Muscle layer of colon (tissue), 2 donors: ENCODE results near the gene TMEM139.
"Not testable (repeated sequence)": the region's sequence is repeated elsewhere in the genome, so short reads cannot be mapped to it uniquely, and the experiment has no call there.

Experiments used
- H3K27ac ChIP-seq: one replicate; pipeline ENCODE4 v1.7.0; 2013; ENCODE audit warnings: low read depth, mild to moderate bottlenecking, low read length, moderate library complexity
- H3K27me3 ChIP-seq, 2 donors: one replicate each; pipeline ENCODE4 v1.7.0; 2013; ENCODE audit warnings: low read length in 2 of 2, mild to moderate bottlenecking in 2 of 2; ENCODE audit not compliant: insufficient read depth in 2 of 2, control insufficient read depth in 1 of 2
- H3K36me3 ChIP-seq: one replicate; pipeline ENCODE4 v1.7.0; 2013; ENCODE audit warnings: mild to moderate bottlenecking, low read length; ENCODE audit not compliant: insufficient read depth
- H3K4me1 ChIP-seq: one replicate; pipeline ENCODE4 v1.7.0; 2013; ENCODE audit warnings: mild to moderate bottlenecking, low read length; ENCODE audit not compliant: insufficient read depth
- H3K4me3 ChIP-seq, 2 donors: one replicate each; pipeline ENCODE4 v1.7.0; 2013; ENCODE audit warnings: low read length in 2 of 2, low read depth in 1 of 2, mild to moderate bottlenecking in 1 of 2, moderate library complexity in 1 of 2
- H3K9ac ChIP-seq: one replicate; pipeline ENCODE4 v1.7.0; 2013; ENCODE audit warnings: low read length
- H3K9me3 ChIP-seq: one replicate; pipeline ENCODE4 v1.7.0; 2013; ENCODE audit warnings: mild to moderate bottlenecking, low read length
- donor health status: abdominal sarcoma.
- donor health status: Adenocarcinoma of cecum.

The TMEM139 gene

GRCh38 chr7:143282124-143282523 lies 2.6 kb upstream of the TMEM139 start:
- no peaks in the 10 kb centered on the region for H3K9me3 ChIP-seq
- H3K4me3 ChIP-seq = no peak overlapping the region
- no peak overlapping the region for H3K27ac ChIP-seq
- H3K9ac ChIP-seq = no peak overlapping the region
- no peaks in the 10 kb centered on the region for H3K27me3 ChIP-seq
- no peaks in the 10 kb centered on the region for H3K36me3 ChIP-seq
- H3K4me1 ChIP-seq = no peaks in the 10 kb centered on the region

GRCh38 chr7:143283381-143283780 lies 1.4 kb upstream of the TMEM139 start:
- Histone ChIP-seq H3K4me1 (peaks cover 5% of the 10 kb centered on the region), H3K4me3 (no peak overlapping the region), H3K36me3 (no peaks in the 10 kb centered on the region), H3K9ac (no peak overlapping the region), H3K9me3 (no peaks in the 10 kb centered on the region), H3K27ac (no peak overlapping the region), H3K27me3 (no peaks in the 10 kb centered on the region)

- Histone ChIP-seq H3K4me1 (peaks cover 21% of the 10 kb centered on the region), H3K27me3 (no peaks in the 10 kb centered on the region), H3K9ac (no peak overlapping the region), H3K36me3 (no peaks in the 10 kb centered on the region), H3K4me3 (no peak overlapping the region), H3K27ac (no peak overlapping the region), H3K9me3 (no peaks in the 10 kb centered on the region)
Observed at GRCh38 chr7:143285470-143285778, 666 bp downstream of the TMEM139 start.

GRCh38 chr7:143285806-143286521 lies 1.2 kb downstream of the TMEM139 start:
- Histone ChIP-seq H3K27ac (no peak overlapping the region), H3K9ac (no peak overlapping the region), H3K27me3 (no peaks in the 10 kb centered on the region), H3K36me3 (no peaks in the 10 kb centered on the region), H3K9me3 (no peaks in the 10 kb centered on the region), H3K4me1 (peaks cover 24% of the 10 kb centered on the region), H3K4me3 (no peak overlapping the region)

- H3K27ac ChIP-seq = no peak overlapping the region
Observed at GRCh38 chr7:143286522-143286890, 1.7 kb downstream of the TMEM139 start.

DNA sequence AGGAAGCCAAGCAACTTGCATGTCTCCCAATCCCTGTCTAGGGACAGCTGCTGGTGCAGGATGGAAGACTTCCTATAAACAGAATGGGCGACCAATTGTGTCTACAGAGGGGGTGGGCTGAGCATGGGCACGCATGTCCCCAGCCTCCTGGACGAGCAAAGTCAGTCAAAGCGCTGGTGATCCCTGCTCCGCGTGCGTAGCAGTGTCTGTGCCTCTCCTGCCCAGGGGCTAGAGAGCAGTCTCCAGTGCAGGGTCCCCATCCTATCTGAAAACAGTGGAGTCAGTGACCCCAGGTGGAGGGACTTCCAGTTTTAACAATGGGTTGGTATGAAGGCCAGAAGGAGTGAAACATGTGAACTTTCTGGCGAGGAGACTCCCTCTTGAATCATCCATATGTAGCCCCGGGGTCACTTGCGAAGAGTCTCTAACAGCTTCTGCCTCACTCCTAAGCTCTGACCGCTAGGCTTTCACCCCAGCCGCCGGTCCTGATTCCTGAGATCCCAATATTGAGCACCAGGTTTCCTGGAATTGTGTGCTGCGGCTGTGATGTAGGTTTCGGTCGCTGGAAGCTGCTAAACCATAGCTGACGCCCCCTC lies 2.7 kb downstream of the TMEM139 start:
- Histone ChIP-seq H3K27ac (peak overlapping the region; percentile 77), H3K4me3 (peak overlapping the region; percentile 15 to 43), H3K9me3 (no peaks in the 10 kb centered on the region), H3K36me3 (peaks cover 5% of the 10 kb centered on the region), H3K9ac (no peak overlapping the region), H3K27me3 (no peaks in the 10 kb centered on the region), H3K4me1 (peaks cover 24% of the 10 kb centered on the region)

More at GRCh38 chr7:143286522-143286890, 1.7 kb downstream of the TMEM139 start:
- Histone ChIP-seq H3K4me1 (peaks cover 24% of the 10 kb centered on the region), H3K4me3 (no peak overlapping the region), H3K9ac (no peak overlapping the region), H3K27me3 (no peaks in the 10 kb centered on the region), H3K36me3 (no peaks in the 10 kb centered on the region), H3K9me3 (no peaks in the 10 kb centered on the region)

- H3K27me3 ChIP-seq = no peaks in the 10 kb centered on the region
- peak within 1 kb of the TSS; percentile 77 for H3K27ac ChIP-seq
- H3K4me1 ChIP-seq = peaks cover 24% of the 10 kb centered on the region
- peak within 1 kb of the TSS; percentile 71 to 90 for H3K4me3 ChIP-seq
- no peaks in the 10 kb centered on the region for H3K9me3 ChIP-seq
- H3K9ac ChIP-seq = peak within 1 kb of the TSS; percentile 50
- H3K36me3 ChIP-seq = peaks cover 10% of the 10 kb centered on the region
Observed at GRCh38 chr7:143287935-143288826, 3.4 kb downstream of the TMEM139 start, which contains the start of gene CASP2. CASP2 (plus strand) TSS chr7:143288351; CDS start chr7:143288456, 105 bp downstream.

DNA sequence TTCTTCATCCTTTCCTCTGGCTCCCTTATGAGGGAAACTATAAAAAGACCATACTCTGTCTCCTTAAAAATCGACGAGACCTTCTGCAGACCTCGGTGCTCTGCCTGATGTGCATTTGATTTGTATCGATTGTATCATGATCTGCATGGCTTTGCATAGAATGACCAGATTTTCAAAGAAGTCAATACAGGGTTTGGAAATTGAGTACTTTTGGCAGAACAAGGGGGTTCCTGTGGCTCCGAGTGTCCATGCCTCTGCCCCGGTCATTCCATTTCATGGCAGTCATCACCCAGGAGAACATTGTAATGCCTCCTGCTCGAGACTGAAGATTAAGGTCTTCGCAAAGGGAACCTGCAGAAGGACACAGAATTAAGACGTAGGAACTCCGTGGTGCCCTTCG lies 4.1 kb downstream of the TMEM139 start:
- no peaks in the 10 kb centered on the region for H3K27me3 ChIP-seq
- H3K9ac ChIP-seq = peak overlapping the region; percentile 50
- H3K4me1 ChIP-seq = peaks cover 24% of the 10 kb centered on the region
- H3K4me3 ChIP-seq = peak overlapping the region; percentile 71 to 90
- peak overlapping the region; percentile 74 for H3K27ac ChIP-seq
- no peaks in the 10 kb centered on the region for H3K9me3 ChIP-seq
- H3K36me3 ChIP-seq = peaks cover 17% of the 10 kb centered on the region

- H3K27me3 ChIP-seq = no peaks in the 10 kb centered on the region
- H3K36me3 ChIP-seq = peaks cover 23% of the 10 kb centered on the region
- H3K9me3 ChIP-seq = no peaks in the 10 kb centered on the region
- H3K9ac ChIP-seq = no peak overlapping the region
- peak overlapping the region; percentile 74 for H3K27ac ChIP-seq
- peak overlapping the region; percentile 71 to 90 for H3K4me3 ChIP-seq
- H3K4me1 ChIP-seq = peaks cover 24% of the 10 kb centered on the region
Observed at GRCh38 chr7:143289421-143289820, 4.7 kb downstream of the TMEM139 start.

- peak overlapping the region in 1 of 2 donors; percentile 90 for H3K4me3 ChIP-seq
- not testable (repeated sequence) for H3K27ac ChIP-seq, H3K9ac ChIP-seq, H3K27me3 ChIP-seq, H3K9me3 ChIP-seq
- peaks cover 27% of the 10 kb centered on the region for H3K36me3 ChIP-seq
- peaks cover 24% of the 10 kb centered on the region for H3K4me1 ChIP-seq
Observed at GRCh38 chr7:143289888-143290287, 5.1 kb downstream of the TMEM139 start.

DNA sequence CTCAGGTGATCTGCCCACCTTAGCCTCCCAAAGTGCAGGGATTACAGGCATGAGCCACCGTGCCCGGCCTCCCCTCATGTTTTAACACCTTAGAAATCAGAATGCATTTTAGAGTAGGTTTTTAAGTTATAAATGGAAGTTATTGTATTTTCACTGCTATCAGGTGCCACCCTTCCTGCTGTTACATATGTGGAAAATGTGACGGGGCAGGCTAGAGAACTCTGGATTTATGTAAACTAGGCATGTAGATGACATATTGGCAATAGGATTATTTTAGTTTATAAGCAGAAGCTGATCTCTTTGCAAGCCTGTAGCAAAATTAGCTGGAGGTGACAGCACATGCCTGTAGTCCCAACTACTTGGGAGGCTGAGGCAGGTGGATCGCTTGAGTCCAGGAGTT lies 5.5 kb downstream of the TMEM139 start:
- Histone ChIP-seq H3K4me3 (no peak overlapping the region), H3K27me3 (no peaks in the 10 kb centered on the region), H3K36me3 (peaks cover 31% of the 10 kb centered on the region), H3K27ac (no peak overlapping the region), H3K9ac (no peak overlapping the region), H3K4me1 (peaks cover 24% of the 10 kb centered on the region), H3K9me3 (no peaks in the 10 kb centered on the region)
